ENCODE measurements around the gene EDARADD. TPM values are rescaled to one million over a fixed set of nuclear protein-coding genes. Genes with fewer than 3 reads are reported as not detected.

The EDARADD gene
- polyA plus RNA-seq (2013, experiment 1 of 2) = 1.3 TPM
- polyA plus RNA-seq (2013, experiment 2 of 2) = 1.5 TPM

- Histone ChIP-seq H2BK5ac (ENCODE audit: low read length) (no peak within 1 kb of the TSS), H3K79me1 (ENCODE audit: low read depth, low read length) (no peaks in the 10 kb centered on the region), H3K9ac (ENCODE audit: low read depth, low read length, poor library complexity) (peak within 1 kb of the TSS; percentile 92), H3K14ac (ENCODE audit: low read length) (no peak within 1 kb of the TSS), H3K4me3 (ENCODE audit: low read length in 2 of 2) (peak within 1 kb of the TSS; percentile 42 to 96), H3K4me2 (ENCODE audit: insufficient read depth, low read length, poor library complexity, severe bottlenecking) (peak within 1 kb of the TSS; percentile 81), H3K18ac (ENCODE audit: low read length) (peak within 1 kb of the TSS; percentile 96), H3K4ac (ENCODE audit: low read length) (no peak within 1 kb of the TSS), H2BK15ac (ENCODE audit: low read length) (peak within 1 kb of the TSS; percentile 98), H3K27ac (replicated peaks; ENCODE audit: low read length) (no peak within 1 kb of the TSS), H2BK120ac (ENCODE audit: low read depth, low read length) (peak within 1 kb of the TSS; percentile 27), H2BK12ac (ENCODE audit: low read length) (peak within 1 kb of the TSS; percentile 81), H4K91ac (ENCODE audit: low read depth, low read length, poor library complexity) (no peak within 1 kb of the TSS), H2AK5ac (ENCODE audit: low read depth, low read length) (no peak within 1 kb of the TSS), H4K8ac (ENCODE audit: low read depth, low read length) (no peak within 1 kb of the TSS), H2AFZ (ENCODE audit: low read length) (peak within 1 kb of the TSS; percentile 96), H3K9me3 (replicated peaks in 1 of 2; ENCODE audit: control insufficient read depth in 2 of 2, insufficient read depth in 1 of 2, low read depth in 1 of 2, low read length in 2 of 2) (no peaks in the 10 kb centered on the region), H3K23ac (ENCODE audit: low read depth, low read length, poor library complexity) (peak within 1 kb of the TSS; percentile 90), H3K36me3 (replicated peaks in 1 of 2; ENCODE audit: control insufficient read depth in 2 of 2, insufficient read depth in 2 of 2, low read length in 2 of 2) (no peaks in the 10 kb centered on the region), H3K27me3 (ENCODE audit: control insufficient read depth in 3 of 3, insufficient read depth in 3 of 3, low read depth in 1 of 3, low read length in 3 of 3) (peaks cover 0 to 61% (median 17%) of the 10 kb centered on the region in 3 experiments), H3K4me1 (ENCODE audit: control insufficient read depth in 2 of 2, insufficient read depth in 1 of 2, low read depth in 1 of 2, low read length in 2 of 2) (peaks cover 2% of the 10 kb centered on the region in 2 donors)
- DNase-seq (ENCODE audit: low spot score) = no peak
- no CpG with 5 or more reads among the region's 13 CpGs for WGBS, 2 donors (ENCODE audit: extremely low coverage in 2 of 2, insufficient read length in 2 of 2, insufficient replicate concordance in 1 of 2)
Observed at GRCh38 chr1:236393681-236394481, at the start of gene EDARADD. TSS of gene EDARADD (plus strand) at chr1:236394286. CDS start at chr1:236394445, 159 bp downstream.

DNA sequence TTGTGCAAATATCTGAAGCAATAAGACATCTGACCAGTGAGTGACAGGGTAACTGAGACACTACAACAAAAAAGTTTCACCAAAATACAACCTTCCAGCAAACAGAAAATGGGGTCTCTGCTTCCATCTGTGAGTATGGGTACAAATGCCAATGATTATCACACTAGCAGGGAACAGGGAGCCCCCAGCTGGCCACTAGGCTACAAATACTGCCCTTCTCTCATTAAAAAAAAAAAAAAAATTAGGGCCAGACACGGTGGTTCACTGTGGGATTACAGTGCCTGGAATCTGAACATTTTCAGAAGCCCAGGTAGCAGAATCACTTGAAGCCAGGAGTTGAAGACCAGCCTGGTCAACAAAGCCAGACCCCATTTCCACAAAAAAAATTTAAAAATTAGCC lies 48.4 kb upstream of the EDARADD start:
- H2BK12ac ChIP-seq (ENCODE audit: low read length) = no peak overlapping the region
- no peak overlapping the region for H2BK5ac ChIP-seq (ENCODE audit: low read length)
- no peak overlapping the region for H4K91ac ChIP-seq (ENCODE audit: low read depth, low read length, poor library complexity)
- no peak overlapping the region for H2BK15ac ChIP-seq (ENCODE audit: low read length)
- H2AK5ac ChIP-seq (ENCODE audit: low read depth, low read length) = no peak overlapping the region
- H3K36me3 ChIP-seq (replicated peaks in 1 of 2; ENCODE audit: control insufficient read depth in 2 of 2, insufficient read depth in 2 of 2, low read length in 2 of 2) = no peaks in the 10 kb centered on the region
- no peak overlapping the region for H3K14ac ChIP-seq (ENCODE audit: low read length)
- WGBS, 2 donors (ENCODE audit: extremely low coverage in 2 of 2, insufficient read length in 2 of 2, insufficient replicate concordance in 1 of 2) = no CpG with 5 or more reads among the region's 1 CpG
- H3K18ac ChIP-seq (ENCODE audit: low read length) = no peak overlapping the region
- no peak overlapping the region for H3K27ac ChIP-seq (replicated peaks; ENCODE audit: low read length)
- no peaks in the 10 kb centered on the region for H3K4me1 ChIP-seq (ENCODE audit: control insufficient read depth in 2 of 2, insufficient read depth in 1 of 2, low read depth in 1 of 2, low read length in 2 of 2)
- H3K9ac ChIP-seq (ENCODE audit: low read depth, low read length, poor library complexity) = no peak overlapping the region
- no peak overlapping the region for H4K8ac ChIP-seq (ENCODE audit: low read depth, low read length)
- no peak overlapping the region for H3K4me2 ChIP-seq (ENCODE audit: insufficient read depth, low read length, poor library complexity, severe bottlenecking)
- no peaks in the 10 kb centered on the region for H3K9me3 ChIP-seq (replicated peaks in 1 of 2; ENCODE audit: control insufficient read depth in 2 of 2, insufficient read depth in 1 of 2, low read depth in 1 of 2, low read length in 2 of 2)
- no peak for DNase-seq (ENCODE audit: low spot score)
- H2AFZ ChIP-seq (ENCODE audit: low read length) = no peak overlapping the region
- no peak overlapping the region for H3K4me3 ChIP-seq (ENCODE audit: low read length in 2 of 2)
- no peaks in the 10 kb centered on the region for H3K27me3 ChIP-seq (ENCODE audit: control insufficient read depth in 3 of 3, insufficient read depth in 3 of 3, low read depth in 1 of 3, low read length in 3 of 3)
- H3K79me1 ChIP-seq (ENCODE audit: low read depth, low read length) = no peaks in the 10 kb centered on the region
- no peak overlapping the region for H2BK120ac ChIP-seq (ENCODE audit: low read depth, low read length)
- no peak overlapping the region for H3K23ac ChIP-seq (ENCODE audit: low read depth, low read length, poor library complexity)
- H3K4ac ChIP-seq (ENCODE audit: low read length) = no peak overlapping the region

GRCh38 chr1:236348071-236348470 lies 46.0 kb upstream of the EDARADD start:
- H2BK5ac ChIP-seq (ENCODE audit: low read length) = no peak overlapping the region
- H3K4me3 ChIP-seq (ENCODE audit: low read length in 2 of 2) = peak overlapping the region in 1 of 2 donors; percentile 12
- no peaks in the 10 kb centered on the region for H3K27me3 ChIP-seq (ENCODE audit: control insufficient read depth in 3 of 3, insufficient read depth in 3 of 3, low read depth in 1 of 3, low read length in 3 of 3)
- H3K18ac ChIP-seq (ENCODE audit: low read length) = no peak overlapping the region
- H3K23ac ChIP-seq (ENCODE audit: low read depth, low read length, poor library complexity) = no peak overlapping the region
- no peak overlapping the region for H2BK120ac ChIP-seq (ENCODE audit: low read depth, low read length)
- no peak overlapping the region for H3K14ac ChIP-seq (ENCODE audit: low read length)
- DNase-seq (ENCODE audit: low spot score) = no peak
- no peak overlapping the region for H3K27ac ChIP-seq (replicated peaks; ENCODE audit: low read length)
- WGBS, 2 donors (ENCODE audit: extremely low coverage in 2 of 2, insufficient read length in 2 of 2, insufficient replicate concordance in 1 of 2) = no CpG with 5 or more reads among the region's 31 CpGs
- no peak overlapping the region for H3K4ac ChIP-seq (ENCODE audit: low read length)
- H3K79me1 ChIP-seq (ENCODE audit: low read depth, low read length) = no peaks in the 10 kb centered on the region
- H4K91ac ChIP-seq (ENCODE audit: low read depth, low read length, poor library complexity) = no peak overlapping the region
- H3K36me3 ChIP-seq (replicated peaks in 1 of 2; ENCODE audit: control insufficient read depth in 2 of 2, insufficient read depth in 2 of 2, low read length in 2 of 2) = no peaks in the 10 kb centered on the region
- H2BK15ac ChIP-seq (ENCODE audit: low read length) = no peak overlapping the region
- no peak overlapping the region for H3K4me2 ChIP-seq (ENCODE audit: insufficient read depth, low read length, poor library complexity, severe bottlenecking)
- H4K8ac ChIP-seq (ENCODE audit: low read depth, low read length) = no peak overlapping the region
- H3K9me3 ChIP-seq (replicated peaks in 1 of 2; ENCODE audit: control insufficient read depth in 2 of 2, insufficient read depth in 1 of 2, low read depth in 1 of 2, low read length in 2 of 2) = no peaks in the 10 kb centered on the region
- H3K9ac ChIP-seq (ENCODE audit: low read depth, low read length, poor library complexity) = no peak overlapping the region
- H2AFZ ChIP-seq (ENCODE audit: low read length) = no peak overlapping the region
- H2BK12ac ChIP-seq (ENCODE audit: low read length) = no peak overlapping the region
- no peaks in the 10 kb centered on the region for H3K4me1 ChIP-seq (ENCODE audit: control insufficient read depth in 2 of 2, insufficient read depth in 1 of 2, low read depth in 1 of 2, low read length in 2 of 2)
- no peak overlapping the region for H2AK5ac ChIP-seq (ENCODE audit: low read depth, low read length)

DNA sequence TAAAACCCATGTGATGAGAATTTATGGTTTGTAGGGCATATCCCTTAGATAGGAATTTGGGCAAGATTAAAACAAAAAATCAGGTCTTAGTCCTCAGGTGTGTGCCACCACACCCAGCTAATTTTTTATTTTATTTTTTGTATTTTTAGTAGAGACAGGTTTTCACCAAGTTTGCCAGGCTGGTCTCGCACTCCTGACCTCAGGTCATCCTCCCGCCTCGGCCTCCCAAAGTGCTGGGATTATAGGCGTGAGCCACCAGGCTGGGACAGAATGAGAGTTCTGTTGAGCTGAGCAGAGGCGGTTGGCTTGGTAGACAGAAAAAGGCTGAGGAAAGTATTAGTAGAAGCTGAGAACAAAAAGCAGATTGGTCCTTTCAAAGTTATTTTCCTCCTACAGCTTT lies 43.8 kb upstream of the EDARADD start:
- no peak overlapping the region for H2BK15ac ChIP-seq (ENCODE audit: low read length)
- no peak overlapping the region for H3K14ac ChIP-seq (ENCODE audit: low read length)
- no peak overlapping the region for H2AK5ac ChIP-seq (ENCODE audit: low read depth, low read length)
- no peak overlapping the region for H4K8ac ChIP-seq (ENCODE audit: low read depth, low read length)
- H3K36me3 ChIP-seq (replicated peaks in 1 of 2; ENCODE audit: control insufficient read depth in 2 of 2, insufficient read depth in 2 of 2, low read length in 2 of 2) = no peaks in the 10 kb centered on the region
- no CpG with 5 or more reads among the region's 5 CpGs for WGBS, 2 donors (ENCODE audit: extremely low coverage in 2 of 2, insufficient read length in 2 of 2, insufficient replicate concordance in 1 of 2)
- no peaks in the 10 kb centered on the region for H3K4me1 ChIP-seq (ENCODE audit: control insufficient read depth in 2 of 2, insufficient read depth in 1 of 2, low read depth in 1 of 2, low read length in 2 of 2)
- no peak overlapping the region for H3K4ac ChIP-seq (ENCODE audit: low read length)
- no peak overlapping the region for H2BK5ac ChIP-seq (ENCODE audit: low read length)
- H3K27ac ChIP-seq (replicated peaks; ENCODE audit: low read length) = no peak overlapping the region
- H2BK12ac ChIP-seq (ENCODE audit: low read length) = no peak overlapping the region
- H3K27me3 ChIP-seq (ENCODE audit: control insufficient read depth in 3 of 3, insufficient read depth in 3 of 3, low read depth in 1 of 3, low read length in 3 of 3) = no peaks in the 10 kb centered on the region
- no peak overlapping the region for H3K4me3 ChIP-seq (ENCODE audit: low read length in 2 of 2)
- H3K18ac ChIP-seq (ENCODE audit: low read length) = no peak overlapping the region
- no peaks in the 10 kb centered on the region for H3K79me1 ChIP-seq (ENCODE audit: low read depth, low read length)
- no peak for DNase-seq (ENCODE audit: low spot score)
- H3K9me3 ChIP-seq (replicated peaks in 1 of 2; ENCODE audit: control insufficient read depth in 2 of 2, insufficient read depth in 1 of 2, low read depth in 1 of 2, low read length in 2 of 2) = no peaks in the 10 kb centered on the region
- H2AFZ ChIP-seq (ENCODE audit: low read length) = no peak overlapping the region
- H4K91ac ChIP-seq (ENCODE audit: low read depth, low read length, poor library complexity) = no peak overlapping the region
- no peak overlapping the region for H2BK120ac ChIP-seq (ENCODE audit: low read depth, low read length)
- no peak overlapping the region for H3K9ac ChIP-seq (ENCODE audit: low read depth, low read length, poor library complexity)
- H3K4me2 ChIP-seq (ENCODE audit: insufficient read depth, low read length, poor library complexity, severe bottlenecking) = no peak overlapping the region
- no peak overlapping the region for H3K23ac ChIP-seq (ENCODE audit: low read depth, low read length, poor library complexity)

Measured in neuronal stem cell (in vitro differentiated cells).